Skeletal muscle tissue (tissue), 4 donors: ENCODE measurements around the gene GFOD1. TPM values are rescaled to one million over a fixed set of nuclear protein-coding genes. Genes with fewer than 3 reads are reported as not detected.
A peak's percentile ranks its signal among the peaks of the same experiment; 100 is the strongest.

ENCODE experiments used
- H3K27ac ChIP-seq: one replicate; pipeline ENCODE4 v1.7.0; 2013; ENCODE audit warnings: mild to moderate bottlenecking, low read depth, low read length, inconsistent platforms
- H3K27me3 ChIP-seq, 3 donors: one replicate each; pipeline ENCODE4 v1.7.0; 2013; ENCODE audit warnings: low read length in 3 of 3; ENCODE audit not compliant: control insufficient read depth in 3 of 3, insufficient read depth in 3 of 3
- H3K36me3 ChIP-seq, 3 donors: one replicate each; pipeline ENCODE4 v1.7.0; 2013; ENCODE audit warnings: low read length in 3 of 3; ENCODE audit not compliant: control insufficient read depth in 3 of 3, insufficient read depth in 3 of 3
- H3K4me1 ChIP-seq, 3 donors: one replicate each; pipeline ENCODE4 v1.7.0; 2013; ENCODE audit warnings: low read length in 3 of 3, mild to moderate bottlenecking in 3 of 3; ENCODE audit not compliant: control insufficient read depth in 3 of 3, insufficient read depth in 3 of 3
- H3K4me3 ChIP-seq, 3 donors: one replicate each; pipeline ENCODE4 v1.7.0; 2013; ENCODE audit warnings: low read length in 3 of 3
- H3K9ac ChIP-seq, 3 donors: one replicate each; pipeline ENCODE4 v1.7.0; 2013; ENCODE audit warnings: low read length in 3 of 3, mild to moderate bottlenecking in 3 of 3, moderate library complexity in 2 of 3, low read depth in 1 of 3
- H3K9me3 ChIP-seq, 3 donors: one replicate each; pipeline ENCODE4 v1.7.0; 2013; ENCODE audit warnings: low read length in 3 of 3; ENCODE audit not compliant: control insufficient read depth in 3 of 3
- total RNA-seq: library from RNA; depleted of rRNA; stranded (reverse); fragments of >200 nt; gene quantifications from one replicate; pipeline ENCODE4 v1.2.3, GENCODE V29; 2014
- donor health status: Osteomylitis.

GFOD1 gene
- total RNA-seq, 1 donor from 2014 or later: 6.3 TPM

- H3K36me3 ChIP-seq: no peaks in the 10 kb centered on the region
- peak overlapping the region in 2 of 3 donors; percentile 0 to 36 for H3K4me3 ChIP-seq
- peaks cover 48 to 67% (median 66%) of the 10 kb centered on the region in 3 donors for H3K4me1 ChIP-seq
- peak overlapping the region in 1 of 3 donors; percentile 26 for H3K9ac ChIP-seq
- H3K27me3 ChIP-seq: no peaks in the 10 kb centered on the region
- H3K27ac ChIP-seq: peak overlapping the region; percentile 66
- no peaks in the 10 kb centered on the region for H3K9me3 ChIP-seq
Measured at GRCh38 chr6:13413466-13413862, 73.9 kb downstream of the GFOD1 start.

GRCh38 chr6:13412639-13413465 lies 74.5 kb downstream of the GFOD1 start:
- Histone ChIP-seq H3K9ac (peak overlapping the region in 1 of 3 donors; percentile 9), H3K27me3 (no peaks in the 10 kb centered on the region), H3K27ac (peak overlapping the region; percentile 66), H3K4me1 (peaks cover 48 to 67% (median 66%) of the 10 kb centered on the region in 3 donors), H3K4me3 (peak overlapping the region in 2 of 3 donors; percentile 0 to 36), H3K9me3 (no peaks in the 10 kb centered on the region), H3K36me3 (no peaks in the 10 kb centered on the region)

- H3K4me1 ChIP-seq: peaks cover 54 to 70% (median 69%) of the 10 kb centered on the region in 3 donors
- H3K36me3 ChIP-seq: no peaks in the 10 kb centered on the region
- no peaks in the 10 kb centered on the region for H3K27me3 ChIP-seq
- peak overlapping the region; percentile 56 for H3K27ac ChIP-seq
- H3K9ac ChIP-seq: no peak overlapping the region
- H3K4me3 ChIP-seq: no peak overlapping the region
- no peaks in the 10 kb centered on the region for H3K9me3 ChIP-seq
Measured at GRCh38 chr6:13412211-13412610, 75.2 kb downstream of the GFOD1 start.

GRCh38 chr6:13411484-13411883 lies 75.9 kb downstream of the GFOD1 start:
- Histone ChIP-seq H3K36me3 (no peaks in the 10 kb centered on the region), H3K9me3 (no peaks in the 10 kb centered on the region), H3K27me3 (no peaks in the 10 kb centered on the region), H3K27ac (no peak overlapping the region), H3K9ac (no peak overlapping the region), H3K4me3 (no peak overlapping the region), H3K4me1 (peaks cover 61 to 77% (median 76%) of the 10 kb centered on the region in 3 donors)

- Histone ChIP-seq H3K4me1 (peaks cover 72 to 83% (median 82%) of the 10 kb centered on the region in 3 donors), H3K27ac (no peak overlapping the region)
Measured at GRCh38 chr6:13409991-13410390, 77.4 kb downstream of the GFOD1 start.

GRCh38 chr6:13407709-13408695 lies 79.4 kb downstream of the GFOD1 start:
- H3K9ac ChIP-seq: no peak overlapping the region
- no peaks in the 10 kb centered on the region for H3K36me3 ChIP-seq
- H3K27me3 ChIP-seq: no peaks in the 10 kb centered on the region
- no peaks in the 10 kb centered on the region for H3K9me3 ChIP-seq
- peaks cover 69 to 72% (median 69%) of the 10 kb centered on the region in 3 donors for H3K4me1 ChIP-seq
- H3K27ac ChIP-seq: peak overlapping the region; percentile 76
- H3K4me3 ChIP-seq: no peak overlapping the region

More at GRCh38 chr6:13409991-13410390, 77.4 kb downstream of the GFOD1 start:
- Histone ChIP-seq H3K27me3 (no peaks in the 10 kb centered on the region), H3K36me3 (no peaks in the 10 kb centered on the region), H3K4me3 (no peak overlapping the region), H3K9me3 (no peaks in the 10 kb centered on the region), H3K9ac (no peak overlapping the region)

GRCh38 chr6:13407368-13407708 lies 80.1 kb downstream of the GFOD1 start:
- Histone ChIP-seq H3K27me3 (no peaks in the 10 kb centered on the region), H3K27ac (peak overlapping the region; percentile 76)

GRCh38 chr6:13406781-13407180 lies 80.6 kb downstream of the GFOD1 start:
- Histone ChIP-seq H3K27me3 (no peaks in the 10 kb centered on the region), H3K9me3 (no peaks in the 10 kb centered on the region), H3K27ac (peak overlapping the region; percentile 76), H3K9ac (no peak overlapping the region), H3K4me1 (peaks cover 57 to 59% (median 57%) of the 10 kb centered on the region in 3 donors), H3K4me3 (no peak overlapping the region), H3K36me3 (no peaks in the 10 kb centered on the region)

More at GRCh38 chr6:13407368-13407708, 80.1 kb downstream of the GFOD1 start:
- Histone ChIP-seq H3K36me3 (no peaks in the 10 kb centered on the region), H3K9me3 (no peaks in the 10 kb centered on the region), H3K9ac (no peak overlapping the region), H3K4me3 (no peak overlapping the region), H3K4me1 (peaks cover 62 to 65% (median 62%) of the 10 kb centered on the region in 3 donors)

- H3K9ac ChIP-seq: no peak overlapping the region
- no peaks in the 10 kb centered on the region for H3K27me3 ChIP-seq
- no peaks in the 10 kb centered on the region for H3K9me3 ChIP-seq
- peaks cover 51 to 55% (median 52%) of the 10 kb centered on the region in 3 donors for H3K4me1 ChIP-seq
- peak overlapping the region; percentile 76 for H3K27ac ChIP-seq
- peak overlapping the region in 1 of 3 donors; percentile 16 for H3K4me3 ChIP-seq
- no peaks in the 10 kb centered on the region for H3K36me3 ChIP-seq
Measured at GRCh38 chr6:13405961-13406477, 81.4 kb downstream of the GFOD1 start.
